Peyer's patch (tissue), 4 donors: Measurements from ENCODE around the gene CD48.

Source experiments
- POLR2A ChIP-seq, 2 donors: fragments of 450-650 bp; IDR thresholded peaks; one replicate each; pipeline ENCODE4 v1.5.1; 2017; ENCODE audit warnings: antibody characterized with exemption in 2 of 2, mild to moderate bottlenecking in 2 of 2, moderate library complexity in 2 of 2
- TF ChIP-seq, protein P1 (sequence below), 6 experiments: fragments of 450-650 bp in 4 of 6; fragments of 200-600 bp in 2 of 6; sonication (generic) in 1 of 6; IDR thresholded peaks; one replicate each; pipeline ENCODE4 v1.5.1; 2017 to 2019; ENCODE audit warnings: antibody characterized with exemption in 6 of 6, mild to moderate bottlenecking in 3 of 6, moderate library complexity in 1 of 6

GRCh38 chr1:160748878-160749269, 37.3 kb upstream of the CD48 start:
- TF ChIP-seq, protein P1, sequence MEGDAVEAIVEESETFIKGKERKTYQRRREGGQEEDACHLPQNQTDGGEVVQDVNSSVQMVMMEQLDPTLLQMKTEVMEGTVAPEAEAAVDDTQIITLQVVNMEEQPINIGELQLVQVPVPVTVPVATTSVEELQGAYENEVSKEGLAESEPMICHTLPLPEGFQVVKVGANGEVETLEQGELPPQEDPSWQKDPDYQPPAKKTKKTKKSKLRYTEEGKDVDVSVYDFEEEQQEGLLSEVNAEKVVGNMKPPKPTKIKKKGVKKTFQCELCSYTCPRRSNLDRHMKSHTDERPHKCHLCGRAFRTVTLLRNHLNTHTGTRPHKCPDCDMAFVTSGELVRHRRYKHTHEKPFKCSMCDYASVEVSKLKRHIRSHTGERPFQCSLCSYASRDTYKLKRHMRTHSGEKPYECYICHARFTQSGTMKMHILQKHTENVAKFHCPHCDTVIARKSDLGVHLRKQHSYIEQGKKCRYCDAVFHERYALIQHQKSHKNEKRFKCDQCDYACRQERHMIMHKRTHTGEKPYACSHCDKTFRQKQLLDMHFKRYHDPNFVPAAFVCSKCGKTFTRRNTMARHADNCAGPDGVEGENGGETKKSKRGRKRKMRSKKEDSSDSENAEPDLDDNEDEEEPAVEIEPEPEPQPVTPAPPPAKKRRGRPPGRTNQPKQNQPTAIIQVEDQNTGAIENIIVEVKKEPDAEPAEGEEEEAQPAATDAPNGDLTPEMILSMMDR (IDR thresholded peaks at IDR 0.05): no peak
- TF ChIP-seq POLR2A (IDR thresholded peaks at IDR 0.05): no peak
